GM21381 (cell line): Measurements from ENCODE around the gene VAT1L.

Source experiments
- ATAC-seq: cut with Tn5 transposase; IDR thresholded peaks from one replicate; pipeline ENCODE4 v1.9.1; 2021; ENCODE audit warnings: mild to moderate bottlenecking, moderate library complexity; ENCODE audit not compliant: unreplicated experiment

VAT1L gene, protein sequence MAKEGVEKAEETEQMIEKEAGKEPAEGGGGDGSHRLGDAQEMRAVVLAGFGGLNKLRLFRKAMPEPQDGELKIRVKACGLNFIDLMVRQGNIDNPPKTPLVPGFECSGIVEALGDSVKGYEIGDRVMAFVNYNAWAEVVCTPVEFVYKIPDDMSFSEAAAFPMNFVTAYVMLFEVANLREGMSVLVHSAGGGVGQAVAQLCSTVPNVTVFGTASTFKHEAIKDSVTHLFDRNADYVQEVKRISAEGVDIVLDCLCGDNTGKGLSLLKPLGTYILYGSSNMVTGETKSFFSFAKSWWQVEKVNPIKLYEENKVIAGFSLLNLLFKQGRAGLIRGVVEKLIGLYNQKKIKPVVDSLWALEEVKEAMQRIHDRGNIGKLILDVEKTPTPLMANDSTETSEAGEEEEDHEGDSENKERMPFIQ

DNA sequence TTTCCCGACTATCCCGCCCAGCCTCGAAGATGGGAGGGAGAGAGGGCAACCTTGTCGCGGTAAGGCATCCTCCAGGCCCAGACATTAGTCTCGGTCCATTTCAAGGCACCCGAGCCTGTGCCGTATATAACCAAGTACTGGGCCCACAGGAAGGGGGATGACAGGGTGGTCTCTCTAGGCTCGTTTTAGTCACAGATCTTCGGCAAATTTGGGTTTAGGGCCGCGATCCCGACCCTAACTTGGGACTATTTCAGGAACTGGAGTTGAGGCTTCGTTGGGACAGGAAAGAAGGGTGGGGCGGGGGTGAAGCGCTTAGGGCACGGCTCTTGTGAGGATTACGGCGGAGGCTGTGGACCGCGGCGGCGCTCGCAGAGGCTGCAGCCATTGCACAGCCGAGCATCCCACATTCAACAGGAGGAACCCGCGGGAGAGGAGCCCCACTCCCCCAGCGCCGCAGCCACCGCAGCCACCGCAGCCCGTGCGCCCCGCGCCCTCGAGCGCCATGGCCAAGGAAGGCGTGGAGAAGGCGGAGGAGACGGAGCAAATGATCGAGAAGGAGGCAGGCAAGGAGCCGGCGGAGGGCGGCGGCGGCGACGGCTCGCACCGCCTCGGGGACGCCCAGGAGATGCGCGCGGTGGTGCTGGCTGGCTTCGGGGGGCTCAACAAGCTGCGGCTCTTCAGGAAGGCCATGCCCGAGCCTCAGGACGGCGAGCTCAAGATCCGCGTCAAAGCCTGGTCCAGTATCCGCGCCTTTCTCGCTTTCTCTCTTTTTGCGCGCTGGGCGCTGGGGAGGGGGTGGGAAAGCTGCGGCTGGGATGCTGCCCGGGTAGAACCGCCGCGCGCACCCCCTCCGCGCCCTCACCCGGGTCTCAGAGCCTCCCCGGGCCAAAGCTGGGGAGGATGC is at the start of gene VAT1L:
TSS of gene VAT1L (plus strand) at position 384 of the 904 bp plus-strand sequence. CDS start at position 503, 119 bp downstream.
- ATAC-seq = peak; percentile 64

DNA sequence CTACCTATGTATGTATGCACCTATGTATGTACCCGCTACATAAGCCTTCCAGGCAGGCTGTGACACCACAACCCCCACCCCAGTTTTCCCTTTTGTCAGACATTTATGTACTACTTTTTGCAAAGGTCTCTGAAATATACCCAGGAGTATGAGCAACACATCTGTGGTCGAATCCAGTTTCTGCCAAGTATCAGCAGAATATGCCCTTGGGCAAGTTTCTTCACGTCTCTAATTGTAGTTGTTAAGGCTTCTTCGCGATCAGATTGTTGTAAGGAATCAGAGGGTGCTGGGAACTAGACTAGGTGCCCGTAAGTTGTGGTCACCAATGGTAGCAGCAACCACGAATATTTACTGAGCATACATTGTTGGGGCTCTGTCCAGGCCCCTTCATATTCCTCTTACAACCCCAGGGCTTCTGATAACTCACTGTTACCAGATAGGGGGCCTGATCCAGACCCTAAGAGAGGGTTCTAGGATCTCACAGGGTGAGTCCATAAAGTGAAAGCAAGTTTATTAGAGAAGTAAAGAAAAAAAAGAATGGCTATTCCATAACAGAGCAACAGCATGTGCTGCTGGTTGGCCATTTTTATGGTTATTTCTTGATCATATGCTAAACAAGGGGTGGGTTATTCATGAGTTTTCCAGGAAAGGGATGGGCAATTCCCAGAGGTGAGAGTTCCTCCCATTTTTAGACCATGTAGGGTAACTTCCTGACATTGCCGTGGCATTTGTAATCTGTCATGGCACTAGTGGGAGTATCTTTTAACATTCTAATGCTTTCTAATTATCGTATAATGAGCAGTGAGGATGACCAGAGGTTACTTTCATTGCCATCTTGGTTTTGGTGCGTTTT is 49.4 kb upstream of the VAT1L start:
- ATAC-seq = no peak

DNA sequence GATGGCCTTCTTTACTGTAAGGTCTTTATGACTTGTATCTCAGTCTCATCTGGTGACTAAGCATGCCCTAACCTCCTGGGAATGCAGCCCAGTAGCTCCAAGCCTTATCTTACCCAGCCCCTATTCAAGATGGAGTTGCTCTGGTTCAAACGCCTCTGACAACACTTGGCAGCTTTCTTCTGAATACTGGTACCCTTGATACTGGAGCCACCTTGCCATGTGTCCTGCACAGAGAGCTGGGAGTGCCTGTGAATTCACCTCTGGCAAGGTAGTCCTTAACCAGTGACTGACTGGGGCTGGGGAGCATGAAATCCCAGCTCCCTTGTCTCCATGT is 48.8 kb upstream of the VAT1L start:
- ATAC-seq = no peak

DNA sequence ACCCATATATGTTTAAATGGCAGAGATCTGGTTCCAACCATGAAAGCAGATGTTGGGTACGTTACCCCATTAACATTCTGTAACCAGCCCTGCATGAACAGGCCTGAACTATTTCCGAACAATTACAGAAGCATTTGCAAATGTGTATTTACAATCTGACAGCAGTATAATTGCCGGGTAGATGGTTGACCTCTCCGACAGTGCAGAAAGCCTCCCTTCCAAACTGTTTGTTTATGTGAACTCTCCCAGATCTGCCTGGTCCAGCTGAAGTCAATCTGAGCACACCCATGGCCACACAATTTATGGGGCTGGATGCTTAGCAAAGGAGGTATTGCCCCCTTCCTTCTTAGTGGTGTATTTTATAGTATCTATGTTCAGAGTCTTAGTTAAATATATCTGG is 44.2 kb upstream of the VAT1L start:
- no peak for ATAC-seq

DNA sequence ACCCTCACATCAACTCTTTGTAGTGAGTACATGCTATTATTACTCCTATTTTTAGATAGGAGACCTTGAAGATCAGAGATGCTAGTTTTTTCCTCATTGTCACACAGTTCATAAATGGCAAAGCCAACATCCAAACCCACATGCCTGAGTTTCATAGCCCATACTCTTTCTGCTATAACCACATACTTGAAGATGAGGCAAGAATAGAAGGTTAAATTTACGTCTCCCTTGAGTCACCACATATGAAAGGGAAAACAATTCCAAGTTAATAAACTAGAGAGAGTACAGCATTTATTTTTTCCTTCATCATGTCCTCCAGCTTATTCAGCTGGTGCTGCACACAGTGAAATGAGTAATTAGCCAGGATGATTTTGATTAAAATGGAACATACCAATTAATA is 42.4 kb upstream of the VAT1L start:
- ATAC-seq = no peak

DNA sequence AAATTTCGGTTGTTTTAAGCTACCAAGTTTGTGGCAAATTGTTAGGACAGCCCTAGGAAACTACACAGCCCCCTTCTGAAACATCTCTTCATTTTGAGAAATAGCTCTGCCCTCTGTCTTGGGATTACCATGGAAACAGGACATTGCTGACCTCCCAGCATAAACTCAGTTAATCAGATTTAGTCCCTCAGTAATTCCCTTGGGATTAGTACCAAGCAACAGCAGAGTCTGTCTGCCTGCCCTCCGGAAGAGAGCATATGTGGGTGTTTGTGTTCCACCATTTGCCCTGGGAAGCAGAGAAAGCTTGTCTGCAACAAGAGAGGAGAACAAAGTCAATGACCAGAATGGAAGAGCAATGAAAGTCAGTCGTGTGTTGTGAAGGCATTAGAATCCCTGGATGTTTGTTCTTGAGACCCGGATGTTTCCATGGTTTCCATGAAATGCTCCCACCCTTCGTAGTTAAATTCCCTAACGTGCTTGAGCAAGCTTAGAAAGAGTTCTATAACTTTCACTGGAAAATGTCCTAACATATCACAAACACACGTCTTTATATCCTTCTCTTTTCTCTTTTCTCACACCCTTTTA is 39.9 kb upstream of the VAT1L start:
- ATAC-seq = no peak

DNA sequence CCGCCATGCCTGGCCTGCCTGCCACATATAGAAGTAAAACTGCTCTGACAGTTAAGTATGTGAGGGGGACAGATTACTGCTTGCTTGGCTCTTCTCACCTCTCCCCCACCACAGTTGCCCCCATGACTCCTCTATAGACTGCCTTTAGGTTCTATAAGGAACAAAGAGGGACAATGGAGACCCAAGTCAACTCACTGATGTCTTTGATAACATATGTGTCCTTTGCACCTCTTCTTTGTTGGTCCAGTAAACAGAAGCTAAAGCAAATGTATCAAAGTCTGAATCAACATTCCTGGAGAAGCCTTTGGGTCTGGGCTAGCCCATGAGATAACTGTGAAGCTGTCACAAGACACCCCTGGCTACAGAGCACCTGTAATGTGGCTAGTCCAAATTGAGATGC is 38.9 kb upstream of the VAT1L start:
- no peak for ATAC-seq

DNA sequence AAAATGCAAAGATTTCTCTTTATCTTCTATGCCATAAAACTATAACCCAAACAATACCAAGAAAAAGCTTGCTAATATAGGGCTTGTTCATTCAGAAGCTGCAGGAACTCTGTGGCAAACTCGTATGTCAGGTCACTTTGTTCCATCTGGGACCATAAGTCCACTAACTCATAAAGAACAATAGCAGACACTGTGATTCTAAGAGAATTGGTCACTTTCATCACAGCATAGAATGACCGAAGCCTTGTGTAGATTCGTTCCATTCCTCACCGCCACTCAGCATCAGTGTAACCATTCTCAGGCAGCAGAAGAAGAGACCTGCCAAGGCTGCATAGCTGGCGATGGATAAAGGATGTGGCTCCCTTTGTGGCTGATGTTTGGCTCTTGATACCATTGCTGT is 30.3 kb upstream of the VAT1L start:
- no peak for ATAC-seq

DNA sequence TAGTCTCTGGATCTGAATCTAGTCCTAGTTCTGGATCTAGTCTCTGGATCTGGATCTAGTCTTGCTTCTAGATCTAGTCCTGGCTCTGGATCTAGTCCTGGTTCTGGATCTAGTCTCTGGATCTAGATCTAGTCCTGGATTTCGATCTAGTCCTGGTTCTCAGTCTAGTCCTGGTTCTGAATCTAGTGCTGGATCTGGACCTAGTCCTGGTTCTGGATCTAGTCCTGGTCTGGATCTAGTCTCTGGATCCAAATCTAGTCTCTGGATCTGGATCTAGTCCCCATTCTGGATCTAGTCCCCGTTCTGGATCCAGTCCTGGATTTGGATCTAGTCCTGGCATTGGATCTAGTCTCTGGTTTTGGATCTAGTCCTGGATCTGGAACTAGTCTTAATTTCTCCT is 29.9 kb upstream of the VAT1L start:
- ATAC-seq = no peak

DNA sequence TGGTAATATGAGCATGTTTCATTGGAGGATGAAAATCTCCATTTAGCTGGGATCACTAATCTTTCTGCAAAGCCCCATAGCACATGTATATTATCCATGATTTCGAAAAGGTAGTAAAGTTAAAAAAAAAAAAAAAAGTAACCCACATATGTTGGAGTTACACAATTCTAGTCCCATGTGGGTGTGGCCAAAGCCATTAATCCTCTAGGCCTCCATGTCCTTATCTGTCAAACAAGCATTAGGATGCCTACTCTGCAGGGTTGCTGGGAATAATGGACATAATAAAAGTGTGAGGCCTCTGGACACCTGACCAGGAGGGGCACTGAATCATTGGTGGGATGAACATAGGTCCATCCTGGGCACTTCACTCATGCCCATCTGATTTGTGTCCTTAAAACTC is 29.2 kb upstream of the VAT1L start:
- ATAC-seq = no peak

DNA sequence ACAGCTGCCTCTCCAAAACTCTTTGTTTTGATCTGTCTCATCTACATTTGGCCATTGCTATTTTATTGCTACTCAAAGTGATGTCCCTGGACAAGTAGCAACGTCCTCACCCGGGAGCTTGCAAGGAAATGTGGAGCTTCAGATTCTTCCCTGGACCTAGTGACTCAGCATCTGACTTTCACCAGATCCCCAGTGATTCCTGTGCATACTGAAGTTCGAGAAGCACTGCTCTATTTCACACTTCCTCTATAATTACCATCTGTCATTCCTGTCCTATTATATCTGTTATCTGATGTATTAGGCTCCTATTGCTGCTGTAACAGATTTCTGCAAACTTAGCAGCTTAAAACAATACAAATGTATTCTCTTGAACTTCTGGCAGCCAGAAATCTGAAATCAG is 28.5 kb upstream of the VAT1L start:
- no peak for ATAC-seq

DNA sequence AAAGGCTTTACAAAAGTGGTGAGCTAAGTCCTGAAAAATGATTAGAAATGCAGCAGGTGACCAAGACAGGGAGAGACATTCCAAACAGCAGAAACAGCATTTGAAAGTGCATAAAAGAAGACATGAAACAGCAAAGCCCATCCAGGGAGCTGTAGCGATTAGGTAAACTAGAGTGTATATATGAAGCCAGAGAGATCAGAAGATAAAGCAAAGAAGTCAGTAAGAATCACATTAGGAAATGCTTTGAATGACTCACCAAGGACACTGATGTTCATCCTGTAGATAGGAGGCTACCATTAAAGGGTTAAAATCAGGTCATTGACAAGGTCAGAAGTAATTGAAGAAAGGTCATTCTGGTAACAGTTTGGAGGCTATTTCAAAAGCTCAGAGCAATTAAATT is 27.6 kb upstream of the VAT1L start:
- ATAC-seq = no peak

DNA sequence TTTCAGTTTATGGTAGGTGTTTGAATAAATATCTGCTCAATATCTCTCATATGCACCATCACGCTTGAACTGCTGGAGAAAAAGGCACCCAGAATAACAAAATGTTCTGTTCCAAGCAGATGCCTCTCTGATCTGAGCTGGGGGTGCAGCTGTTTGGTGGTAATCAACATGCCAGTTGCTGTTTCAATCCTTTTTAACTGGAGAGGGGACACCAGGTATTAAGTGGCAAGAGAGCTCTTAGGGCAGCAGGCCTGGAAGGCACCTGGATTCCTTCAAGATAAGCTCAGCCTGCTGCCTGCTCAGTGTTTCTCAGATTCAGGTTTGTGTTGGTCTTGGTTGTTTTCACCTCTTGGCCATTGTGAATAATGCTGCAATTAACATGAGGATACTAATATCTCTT is 27.2 kb upstream of the VAT1L start:
- ATAC-seq = no peak

DNA sequence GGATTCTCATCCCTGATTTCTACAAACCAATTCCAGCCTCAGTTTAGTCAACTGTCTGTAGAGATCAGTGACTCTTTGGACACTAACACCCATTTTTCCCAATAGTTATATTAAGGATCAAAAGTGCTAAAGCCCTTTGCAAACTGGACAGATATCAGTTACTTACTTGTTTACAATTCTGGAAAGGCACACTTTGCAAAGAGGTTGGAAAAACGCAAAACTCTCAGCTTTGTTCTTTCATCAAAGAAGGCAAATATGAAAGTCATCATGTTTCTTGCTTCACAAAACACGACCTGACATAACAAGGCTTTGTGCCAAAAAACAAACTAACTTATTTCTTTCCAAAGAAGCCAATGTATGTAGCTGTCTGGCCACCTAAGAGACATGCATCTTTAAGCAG is 26.1 kb upstream of the VAT1L start:
- no peak for ATAC-seq

DNA sequence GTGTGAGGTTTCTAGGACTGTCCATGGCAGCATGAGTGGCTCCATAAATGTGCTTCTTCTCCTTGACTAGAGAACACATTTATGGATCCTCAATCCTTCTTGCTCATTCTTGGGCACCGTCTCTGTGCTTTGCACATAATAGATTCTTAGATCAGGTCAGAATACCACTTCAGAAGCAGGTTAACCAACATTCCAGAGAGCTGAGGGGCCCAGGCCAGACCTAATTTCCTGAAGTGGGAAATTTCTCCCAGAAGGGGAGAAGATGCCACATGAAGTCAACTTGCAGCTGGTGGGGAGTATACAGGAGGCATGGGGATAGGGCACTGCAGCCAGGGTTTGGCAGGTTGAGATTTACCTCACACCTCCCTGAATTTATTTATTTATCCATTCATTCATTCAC is 24.4 kb upstream of the VAT1L start:
- ATAC-seq = no peak

DNA sequence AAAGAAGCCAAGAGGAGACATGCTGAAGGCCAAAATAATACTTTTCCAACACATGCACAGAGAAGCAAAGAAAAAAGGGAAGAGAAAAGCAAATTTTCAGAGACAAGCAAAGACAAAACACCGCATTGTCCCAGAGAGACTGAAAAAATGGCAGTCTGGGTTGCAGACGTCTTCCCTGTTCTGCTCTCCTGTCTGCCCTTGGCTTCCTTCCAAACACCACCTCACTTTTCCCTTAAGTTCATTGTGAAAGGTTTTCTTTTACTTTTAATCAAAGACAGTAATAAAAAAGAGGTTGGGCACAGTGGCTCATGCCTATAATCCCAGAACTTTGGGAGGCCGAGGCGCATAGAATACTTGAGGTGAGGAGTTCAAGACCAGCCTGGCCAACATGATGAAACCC is 21.2 kb upstream of the VAT1L start:
- ATAC-seq = no peak

DNA sequence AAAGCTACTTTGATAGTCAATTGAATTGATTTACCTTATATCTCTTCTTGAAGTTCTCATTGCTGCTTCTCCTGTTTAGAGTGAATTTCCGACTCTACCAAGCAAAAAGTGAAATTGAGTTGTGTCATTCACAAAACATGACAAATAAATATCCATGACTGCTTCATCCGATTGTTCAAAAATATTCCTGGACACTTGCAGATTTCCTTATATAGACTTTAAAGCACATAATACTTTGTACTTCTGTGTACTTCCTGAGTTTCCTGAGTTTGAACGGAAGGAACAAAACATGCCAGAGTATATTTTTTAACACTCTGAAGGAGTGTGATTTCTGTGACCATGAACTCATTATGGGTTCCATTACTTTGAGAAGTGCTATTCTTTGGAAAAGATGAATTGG is 20.5 kb upstream of the VAT1L start:
- ATAC-seq = no peak

DNA sequence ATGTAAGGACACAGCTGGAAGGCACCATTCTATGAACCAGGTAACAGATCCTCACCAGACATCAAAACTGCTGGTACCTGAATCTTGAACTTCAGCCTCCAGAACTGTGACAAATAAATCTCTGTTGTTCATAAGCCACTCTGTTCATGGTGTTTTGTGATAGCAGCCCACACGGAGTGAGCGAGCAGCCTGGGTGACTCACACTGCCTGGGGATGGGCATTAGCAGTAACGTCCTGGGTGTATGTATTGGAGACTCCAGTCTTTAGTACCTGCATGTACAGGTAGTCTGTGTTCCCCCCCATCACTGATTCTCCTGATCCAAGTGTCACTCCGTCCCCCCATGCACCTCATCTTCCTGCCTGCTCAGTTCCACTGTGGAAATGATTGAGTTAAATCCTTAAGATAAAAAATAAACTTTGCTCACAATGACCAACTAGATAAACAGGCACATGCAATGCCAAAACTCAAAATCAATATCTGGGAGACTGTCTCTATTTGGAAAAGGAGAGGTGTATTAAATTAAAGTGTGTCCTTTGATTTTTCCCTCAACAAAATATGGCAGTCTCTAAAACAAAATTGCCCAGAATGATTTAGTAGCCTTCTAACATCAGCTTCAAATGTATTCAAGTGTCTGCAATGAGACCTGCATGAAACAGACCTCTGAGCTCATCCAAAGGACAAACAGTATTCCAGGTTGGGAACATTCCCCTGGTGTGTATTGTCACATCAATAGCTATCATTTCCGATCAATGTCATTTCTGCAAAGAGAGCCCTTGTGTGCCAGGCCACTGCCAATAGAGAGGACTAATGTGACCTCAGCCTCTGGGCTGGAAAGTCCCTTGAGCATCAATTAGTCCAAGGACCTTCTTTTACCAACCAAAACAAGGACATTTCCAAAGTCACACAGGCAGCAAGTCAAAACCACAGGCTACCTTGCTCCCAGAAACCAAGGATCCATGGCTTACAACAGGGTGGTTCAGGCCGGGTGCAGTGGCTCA is 12.2 kb upstream of the VAT1L start:
- no peak for ATAC-seq

DNA sequence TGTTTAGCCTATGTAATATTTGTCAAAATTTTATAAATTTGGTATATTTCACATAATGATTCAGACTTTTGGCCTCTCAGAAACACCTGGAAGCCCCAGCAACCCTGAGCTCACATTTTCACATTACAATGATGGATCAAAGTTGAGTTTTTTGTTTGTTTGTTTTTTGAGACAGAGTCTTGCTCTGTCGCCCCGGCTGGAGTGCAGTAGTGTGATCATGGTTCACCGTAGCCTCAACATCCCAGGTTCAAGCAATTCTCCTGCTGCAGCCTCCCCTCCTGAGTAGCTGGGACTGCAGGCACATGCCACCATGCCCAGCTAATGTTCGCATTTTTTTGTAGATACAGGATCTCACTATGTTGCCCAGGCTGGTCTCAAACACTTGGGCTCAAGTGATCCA is 10.6 kb upstream of the VAT1L start:
- no peak for ATAC-seq

DNA sequence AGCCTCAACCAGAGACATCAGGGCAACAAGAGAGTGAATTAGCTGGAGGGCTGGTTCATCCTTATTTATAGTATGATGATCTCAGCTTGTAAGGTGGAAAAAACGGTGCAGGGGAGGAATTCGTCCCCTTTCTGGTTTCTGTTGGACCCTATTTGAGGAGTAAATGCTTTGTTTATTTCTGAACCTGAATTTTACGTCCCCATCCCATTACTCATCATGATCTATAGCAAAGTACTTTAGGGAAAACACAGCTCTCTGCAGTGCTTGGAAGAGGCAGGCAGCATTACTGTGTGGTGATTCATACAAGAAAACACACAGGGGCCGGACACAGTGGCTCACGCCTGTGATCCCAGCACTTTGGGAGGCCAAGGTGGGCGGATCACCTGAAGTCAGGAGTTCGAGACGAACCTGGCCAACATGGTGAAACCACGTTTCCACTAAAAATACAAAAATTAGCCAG is 8.0 kb upstream of the VAT1L start:
- ATAC-seq = no peak
